PC-3 (cell line): ENCODE results near the gene JMJD4.

Source experiments
- CTCF ChIP-seq: fragments of 300-600 bp; sonication (generic); conservative IDR thresholded peaks from 2 replicates; pipeline ENCODE4 v1.5.1; 2017; ENCODE audit warnings: antibody characterized with exemption, low read depth, mild to moderate bottlenecking, low read length
- EZH2 ChIP-seq: fragments of 300-600 bp; sonication (generic); IDR thresholded peaks from one replicate; pipeline ENCODE4 v1.6.1; 2017; ENCODE audit warnings: antibody characterized with exemption, mild to moderate bottlenecking, low read length; ENCODE audit not compliant: unreplicated experiment

DNA sequence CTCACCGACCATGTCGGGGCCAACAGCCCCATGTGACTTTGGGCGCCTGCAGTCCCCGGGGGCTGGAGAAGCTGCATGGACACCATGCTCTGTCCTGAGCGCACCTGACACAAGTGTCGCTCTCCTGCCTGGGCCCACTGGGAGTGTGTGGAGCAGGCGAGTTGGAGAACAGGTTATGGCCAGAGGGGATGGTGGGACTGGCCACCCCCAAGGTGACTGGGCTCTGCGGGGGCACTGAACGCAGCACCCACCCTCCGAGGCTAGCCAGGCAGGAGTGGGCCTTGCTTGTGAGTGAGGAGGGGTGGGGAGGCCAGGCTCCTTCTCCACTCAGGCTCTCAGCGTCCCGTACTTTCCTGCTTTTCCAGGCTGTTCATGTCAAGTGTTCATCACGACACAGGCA, 35.7 kb upstream of the JMJD4 start:
- TF ChIP-seq CTCF (no peak), EZH2 (no peak)
